Measurements from ENCODE around the gene DPPA5.

- TF ChIP-seq CTCF (IDR thresholded peaks at IDR 0.05; ENCODE audit: low read depth, low read length, poor library complexity, severe bottlenecking) = no peak
- TF ChIP-seq EZH2phosphoT487 (IDR thresholded peaks at IDR 0.05; ENCODE audit: borderline replicate concordance, low read length) = no peak
Observed at GRCh38 chr6:73367761-73368355, 13.8 kb upstream of the DPPA5 start.
